ENCODE results near the gene RDX.

The RDX gene

GRCh38 chr11:110130642-110131238 lies 165.7 kb downstream of the RDX start:
- DNase-seq (ENCODE audit: low spot score), result no peak

GRCh38 chr11:110128161-110128560 lies 168.3 kb downstream of the RDX start:
- DNase-seq (ENCODE audit: low spot score), result no peak

GRCh38 chr11:110126936-110127335 lies 169.5 kb downstream of the RDX start:
- DNase-seq (ENCODE audit: low spot score), result no peak

- DNase-seq (ENCODE audit: low spot score), result no peak
These were observed 170.8 kb downstream of the RDX start for GRCh38 chr11:110125632-110126031.
